Loucy (cell line): ENCODE data around the gene NBEA.
"Not testable (repeated sequence)": the region's sequence is repeated elsewhere in the genome, so short reads cannot be mapped to it uniquely, and the experiment has no call there.

ENCODE experiments used
- H2AFZ ChIP-seq: fragments of 200-600 bp; sonication (generic); 2 replicates; pipeline ENCODE4 v1.6.0; 2016; ENCODE audit warnings: antibody characterized with exemption, mild to moderate bottlenecking, low read length, moderate library complexity
- H3F3A ChIP-seq: fragments of 200-600 bp; 2 replicates; pipeline ENCODE4 v1.6.0; 2016; ENCODE audit warnings: antibody characterized with exemption, low read depth, mild to moderate bottlenecking
- H3K27me3 ChIP-seq: fragments of 200-600 bp; sonication (generic); 2 replicates; pipeline ENCODE4 v1.6.1; 2014; ENCODE audit warnings: low read length, mild to moderate bottlenecking; ENCODE audit not compliant: insufficient read depth, poor library complexity, severe bottlenecking
- H3K36me3 ChIP-seq: fragments of 200-600 bp; sonication (generic); 2 replicates; pipeline ENCODE4 v1.6.1; 2016; ENCODE audit warnings: low read length; ENCODE audit not compliant: insufficient read depth
- H3K4me1 ChIP-seq: fragments of 200-600 bp; sonication (generic); 2 replicates; pipeline ENCODE4 v1.5.1; 2014; ENCODE audit warnings: low read length, mild to moderate bottlenecking; ENCODE audit not compliant: insufficient read depth, poor library complexity, severe bottlenecking
- H3K4me2 ChIP-seq: fragments of 200-600 bp; sonication (generic); 2 replicates; pipeline ENCODE4 v1.6.0; 2014; ENCODE audit warnings: antibody characterized with exemption, low read length, low read depth, mild to moderate bottlenecking; ENCODE audit not compliant: poor library complexity, severe bottlenecking
- H3K4me3 ChIP-seq: fragments of 200-600 bp; sonication (generic); 2 replicates; pipeline ENCODE4 v1.5.1; 2014; ENCODE audit warnings: low read length, mild to moderate bottlenecking, mixed read lengths; ENCODE audit not compliant: poor library complexity, severe bottlenecking
- H3K79me2 ChIP-seq: fragments of 200-600 bp; sonication (generic); 2 replicates; pipeline ENCODE4 v1.6.1; 2014; ENCODE audit warnings: low read length; ENCODE audit not compliant: insufficient read depth
- H3K9ac ChIP-seq: fragments of 200-600 bp; sonication (generic); 2 replicates; pipeline ENCODE4 v1.6.0; 2014; ENCODE audit warnings: mild to moderate bottlenecking, low read depth, low read length, moderate library complexity; ENCODE audit not compliant: poor library complexity, severe bottlenecking
- H3K9me2 ChIP-seq: fragments of 200-600 bp; sonication (generic); replicated peaks from 2 replicates; pipeline ENCODE4 v1.6.1; 2016; ENCODE audit warnings: low read depth, low read length, mixed read lengths
- H3K9me3 ChIP-seq: fragments of 200-600 bp; sonication (generic); 2 replicates; pipeline ENCODE4 v1.6.1; 2014; ENCODE audit warnings: mild to moderate bottlenecking, antibody characterized with exemption, low read length, low read depth; ENCODE audit not compliant: insufficient read depth
- H4K20me1 ChIP-seq: fragments of 200-600 bp; sonication (generic); 2 replicates; pipeline ENCODE4 v1.6.0; 2014; ENCODE audit warnings: antibody characterized with exemption, low read length, mild to moderate bottlenecking; ENCODE audit not compliant: insufficient read depth, poor library complexity, severe bottlenecking
- EZH2phosphoT487 ChIP-seq: fragments of 200-600 bp; IDR thresholded peaks from 2 replicates; pipeline ENCODE4 v1.6.1; 2018; ENCODE audit warnings: antibody characterized with exemption, mild to moderate bottlenecking, moderate library complexity, borderline replicate concordance
- TF ChIP-seq, protein P1 (sequence below): fragments of 200-600 bp; sonication (generic); conservative IDR thresholded peaks from 2 replicates; pipeline ENCODE4 v1.5.1; 2014; ENCODE audit warnings: mild to moderate bottlenecking, antibody characterized with exemption, low read length

Gene NBEA

DNA sequence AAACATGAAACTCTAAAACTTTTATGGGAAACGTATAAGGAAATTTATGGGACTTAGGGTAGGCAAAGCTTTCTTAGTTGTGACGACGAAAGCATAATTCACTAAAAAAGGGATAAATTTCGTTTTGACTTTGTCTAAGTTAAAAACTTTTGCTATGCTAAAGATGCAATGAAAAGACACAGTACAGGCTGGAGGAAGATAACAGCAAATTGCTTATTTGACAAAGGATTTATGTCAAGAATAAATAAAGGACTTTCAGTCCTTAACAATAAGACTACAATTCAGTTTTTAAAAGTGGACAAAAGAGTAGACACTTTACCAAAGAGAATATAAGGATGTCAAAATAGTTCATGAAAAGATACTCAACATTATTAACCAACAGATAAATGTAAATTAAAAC lies 150.2 kb downstream of the NBEA start:
- Histone ChIP-seq H4K20me1 (no peaks in the 10 kb centered on the region), H3K4me3 (no peak overlapping the region), H3K9me3 (no peaks in the 10 kb centered on the region), H3K9me2 (no peaks in the 10 kb centered on the region), H3K79me2 (no peaks in the 10 kb centered on the region), H3K4me1 (no peaks in the 10 kb centered on the region), H3K4me2 (no peak overlapping the region), H3K27me3 (no peaks in the 10 kb centered on the region), H2AFZ (no peak overlapping the region), H3K9ac (no peak overlapping the region), H3K36me3 (no peaks in the 10 kb centered on the region), H3F3A (no peaks in the 10 kb centered on the region)
- TF ChIP-seq EZH2phosphoT487, result no peak
- TF ChIP-seq, protein P1, sequence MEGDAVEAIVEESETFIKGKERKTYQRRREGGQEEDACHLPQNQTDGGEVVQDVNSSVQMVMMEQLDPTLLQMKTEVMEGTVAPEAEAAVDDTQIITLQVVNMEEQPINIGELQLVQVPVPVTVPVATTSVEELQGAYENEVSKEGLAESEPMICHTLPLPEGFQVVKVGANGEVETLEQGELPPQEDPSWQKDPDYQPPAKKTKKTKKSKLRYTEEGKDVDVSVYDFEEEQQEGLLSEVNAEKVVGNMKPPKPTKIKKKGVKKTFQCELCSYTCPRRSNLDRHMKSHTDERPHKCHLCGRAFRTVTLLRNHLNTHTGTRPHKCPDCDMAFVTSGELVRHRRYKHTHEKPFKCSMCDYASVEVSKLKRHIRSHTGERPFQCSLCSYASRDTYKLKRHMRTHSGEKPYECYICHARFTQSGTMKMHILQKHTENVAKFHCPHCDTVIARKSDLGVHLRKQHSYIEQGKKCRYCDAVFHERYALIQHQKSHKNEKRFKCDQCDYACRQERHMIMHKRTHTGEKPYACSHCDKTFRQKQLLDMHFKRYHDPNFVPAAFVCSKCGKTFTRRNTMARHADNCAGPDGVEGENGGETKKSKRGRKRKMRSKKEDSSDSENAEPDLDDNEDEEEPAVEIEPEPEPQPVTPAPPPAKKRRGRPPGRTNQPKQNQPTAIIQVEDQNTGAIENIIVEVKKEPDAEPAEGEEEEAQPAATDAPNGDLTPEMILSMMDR, result no peak

DNA sequence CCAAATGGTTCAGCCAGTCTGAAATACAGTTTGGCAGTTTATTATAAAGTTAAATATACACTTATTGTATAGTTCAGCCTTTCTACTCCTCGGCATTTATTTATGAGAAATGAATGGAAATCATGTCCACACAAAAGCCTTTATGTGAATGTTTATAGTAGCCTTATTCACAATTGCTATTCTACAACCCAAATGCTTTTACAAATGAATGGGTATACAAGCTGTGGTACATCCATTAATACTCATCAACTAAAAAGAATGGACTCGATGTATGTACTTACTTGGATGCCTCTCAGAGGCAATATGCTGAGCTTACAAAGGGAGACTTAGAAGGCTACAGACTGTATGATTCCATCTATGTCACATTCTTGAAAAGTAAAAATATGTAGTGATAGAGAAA lies 150.7 kb downstream of the NBEA start:
- Histone ChIP-seq H3K27me3 (no peaks in the 10 kb centered on the region), H3K9me3 (no peaks in the 10 kb centered on the region), H3K4me1 (no peaks in the 10 kb centered on the region), H4K20me1 (no peaks in the 10 kb centered on the region), H2AFZ (no peak overlapping the region), H3F3A (no peaks in the 10 kb centered on the region), H3K4me3 (no peak overlapping the region), H3K4me2 (no peak overlapping the region), H3K9ac (no peak overlapping the region), H3K79me2 (no peaks in the 10 kb centered on the region), H3K36me3 (no peaks in the 10 kb centered on the region), H3K9me2 (no peaks in the 10 kb centered on the region)
- TF ChIP-seq EZH2phosphoT487, result no peak
- TF ChIP-seq, protein P1, result no peak

DNA sequence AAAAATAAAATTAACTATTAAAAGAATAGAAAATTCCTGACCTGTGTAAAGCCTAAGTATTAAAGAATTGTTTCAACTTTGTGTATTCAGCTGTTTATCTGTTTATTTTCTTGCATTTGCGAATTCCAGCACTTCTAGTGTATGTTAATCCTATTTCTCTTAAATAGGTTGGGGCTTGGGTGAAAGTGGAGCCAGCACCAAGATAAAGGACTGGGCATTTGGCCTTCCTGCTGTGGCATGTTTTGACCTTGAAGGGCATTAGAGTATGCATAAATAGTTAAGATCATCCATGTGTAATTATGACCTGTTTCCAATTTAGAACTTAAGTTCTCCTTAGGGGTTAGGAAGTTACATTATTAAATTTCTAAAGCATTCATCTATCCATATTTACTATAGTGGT lies 151.3 kb downstream of the NBEA start:
- Histone ChIP-seq H3K4me1 (no peaks in the 10 kb centered on the region), H3K9me2 (no peaks in the 10 kb centered on the region), H3K79me2 (no peaks in the 10 kb centered on the region), H3F3A (no peaks in the 10 kb centered on the region), H2AFZ (no peak overlapping the region), H4K20me1 (no peaks in the 10 kb centered on the region), H3K4me2 (no peak overlapping the region), H3K4me3 (no peak overlapping the region), H3K9me3 (no peaks in the 10 kb centered on the region), H3K36me3 (no peaks in the 10 kb centered on the region), H3K27me3 (no peaks in the 10 kb centered on the region), H3K9ac (no peak overlapping the region)
- TF ChIP-seq, protein P1, result no peak
- no peak for TF ChIP-seq EZH2phosphoT487

DNA sequence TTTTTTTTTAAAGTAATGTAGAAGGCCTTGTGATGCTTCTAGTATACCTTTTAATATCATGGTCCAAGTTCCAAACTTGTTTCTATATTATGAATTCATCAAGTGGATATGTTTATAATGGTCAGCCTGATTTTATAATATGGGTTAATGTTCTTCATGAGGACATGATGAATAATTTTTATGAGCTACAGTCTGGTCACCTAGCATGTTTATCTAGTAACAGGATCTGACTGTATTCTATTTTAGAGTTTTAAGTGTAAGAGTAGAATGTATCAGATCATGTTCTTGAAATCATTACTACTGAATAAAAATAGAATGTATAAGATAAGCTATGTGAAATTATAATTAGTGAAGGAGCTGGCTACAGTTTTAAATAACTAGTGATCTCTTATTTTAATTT lies 164.7 kb downstream of the NBEA start:
- not testable (repeated sequence) for H3K27me3 ChIP-seq, H3K4me1 ChIP-seq, H3K9ac ChIP-seq, H3K9me2 ChIP-seq, H3K36me3 ChIP-seq, H3F3A ChIP-seq, H3K79me2 ChIP-seq, H2AFZ ChIP-seq, H3K9me3 ChIP-seq, H3K4me2 ChIP-seq, H3K4me3 ChIP-seq, H4K20me1 ChIP-seq
